Fibroblast of skin of left biceps (primary cell): ENCODE measurements around the gene TENM3.
A peak's percentile ranks its signal among the peaks of the same experiment; 100 is the strongest.
"Not testable (repeated sequence)": the region's sequence is repeated elsewhere in the genome, so short reads cannot be mapped to it uniquely, and the experiment has no call there.

Experiments
- DNase-seq, 2 experiments: peaks; one replicate each; pipeline ENCODE4 v3.0.0-alpha.2; 2013; ENCODE audit warnings: low read depth in 2 of 2

Gene TENM3

DNA sequence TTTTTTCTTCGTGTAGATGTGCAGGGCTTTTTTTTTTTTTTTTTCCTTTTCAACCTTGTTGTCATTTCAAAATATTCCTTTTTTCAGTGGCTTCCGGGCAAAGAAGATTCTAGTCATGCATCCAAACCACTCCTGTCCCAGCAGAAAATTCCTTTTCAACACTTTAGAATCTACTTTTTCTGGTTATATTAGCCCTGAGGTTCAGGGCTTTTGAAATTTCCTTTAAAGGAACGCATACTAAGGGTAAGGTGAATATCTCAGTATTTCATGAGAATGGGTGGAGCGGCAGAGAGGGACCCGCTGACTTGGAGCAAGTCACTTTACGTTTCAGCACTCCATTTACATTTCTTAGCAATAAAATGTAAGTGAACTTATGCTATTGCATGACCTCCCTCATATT, 15.6 kb upstream of the TENM3 start:
- no peak for DNase-seq

DNA sequence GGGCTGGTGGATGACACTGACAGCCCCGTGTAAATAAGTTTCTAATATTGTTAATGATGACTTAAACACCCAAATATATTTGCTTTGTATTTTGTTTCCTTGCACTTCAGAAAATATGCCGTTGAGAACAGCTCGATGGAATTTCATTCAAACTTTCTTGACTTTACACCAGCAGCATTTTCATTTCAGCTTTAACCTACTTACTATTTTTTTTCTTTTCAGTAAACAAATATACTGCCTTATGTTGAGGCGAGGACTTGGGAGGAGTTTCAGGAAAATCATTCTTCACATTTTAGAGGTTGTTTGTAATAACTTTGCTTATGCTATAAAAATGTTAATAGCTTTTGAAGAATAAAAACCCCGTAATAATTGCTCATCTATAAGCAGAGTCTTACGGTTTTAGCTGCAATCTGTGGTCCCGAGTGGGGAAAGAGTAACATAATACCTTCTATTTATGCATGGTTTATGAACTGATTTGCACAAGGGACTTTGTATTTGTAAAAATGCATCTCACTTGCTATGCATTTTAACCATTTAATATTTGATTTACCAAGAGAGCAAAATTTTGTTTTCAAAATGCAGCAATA, 14.1 kb upstream of the TENM3 start:
- DNase-seq = no peak

- DNase-seq = no peak
Measured at GRCh38 chr4:182230256-182230655, 12.9 kb upstream of the TENM3 start.

- DNase-seq = peak in 1 of 2 experiments; percentile 28
Measured at GRCh38 chr4:182231080-182231479, 12.1 kb upstream of the TENM3 start.

DNA sequence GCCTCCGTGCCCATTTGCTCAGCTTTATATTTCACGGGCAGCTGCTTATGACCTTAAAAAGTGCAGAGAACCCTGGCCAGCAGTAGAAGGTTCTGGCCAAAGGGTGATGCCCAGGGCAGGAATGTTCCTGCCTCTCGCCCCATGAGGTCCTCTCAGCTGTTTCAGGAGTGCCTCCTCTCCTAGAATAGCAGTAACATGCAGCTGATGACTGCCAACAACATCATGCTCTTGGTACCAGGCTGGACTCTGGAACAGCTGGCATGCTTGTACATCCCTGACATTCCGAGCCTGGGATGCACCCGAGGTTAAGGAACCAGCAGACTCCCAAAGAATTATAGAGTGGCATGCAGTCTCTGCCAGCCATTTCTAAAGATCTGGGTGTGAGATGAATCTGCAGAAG, 11.7 kb upstream of the TENM3 start:
- DNase-seq = no peak

- no peak for DNase-seq
Measured at GRCh38 chr4:182233310-182234090, 9.7 kb upstream of the TENM3 start.

DNA sequence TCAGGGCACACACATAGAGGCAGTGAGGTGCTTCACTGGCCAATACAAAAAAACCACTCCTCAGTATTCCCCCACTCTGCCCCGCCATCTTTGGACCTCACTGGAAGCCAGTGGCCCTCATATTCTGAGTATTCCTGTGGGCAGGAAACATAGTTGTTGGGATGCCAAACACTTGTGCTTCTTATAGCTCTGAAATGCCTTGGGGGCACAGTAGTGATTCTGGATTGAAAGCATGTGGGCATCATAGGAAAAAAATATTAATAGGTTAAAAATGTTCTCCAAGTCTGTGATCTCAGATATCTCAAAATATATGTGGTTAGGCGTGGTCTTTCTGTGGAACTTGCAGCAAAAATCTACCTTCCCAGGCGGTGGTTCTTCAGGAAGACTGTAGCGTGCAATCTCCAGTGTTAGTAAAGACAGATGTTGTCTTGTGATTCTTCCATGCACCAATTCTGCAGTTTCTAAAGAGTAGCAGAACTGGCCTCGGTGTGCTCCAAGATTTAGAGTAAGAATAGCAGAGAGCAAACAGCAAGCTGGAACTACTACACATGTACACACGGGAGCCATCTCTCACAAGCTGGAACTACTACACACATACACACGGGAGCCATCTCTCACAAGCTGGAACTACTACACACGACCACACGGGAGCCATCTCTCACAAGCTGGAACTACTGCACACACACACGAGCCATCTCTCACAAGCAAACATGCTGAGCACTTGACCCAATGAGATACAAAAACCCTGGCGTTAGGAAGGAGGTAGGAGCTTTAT, 8.0 kb upstream of the TENM3 start:
- no peak for DNase-seq

DNA sequence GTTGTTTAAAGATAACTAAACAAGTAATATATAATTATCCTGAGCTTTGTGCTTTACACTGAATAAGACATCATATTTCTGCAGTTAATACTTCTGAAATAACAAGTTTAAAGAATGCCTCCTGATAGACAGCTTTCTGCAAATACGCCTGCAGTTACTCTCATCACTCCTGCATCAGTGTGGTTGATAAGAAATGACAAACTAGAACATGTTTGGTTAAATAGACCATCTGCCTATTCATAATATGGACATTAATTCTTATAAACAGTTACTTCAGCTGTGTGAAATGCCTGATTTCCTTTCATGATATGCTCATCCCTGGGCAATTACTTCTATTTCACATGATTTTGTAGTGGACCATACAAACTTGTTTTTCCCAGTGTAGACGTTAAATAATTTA, 7.0 kb upstream of the TENM3 start:
- DNase-seq = no peak

DNA sequence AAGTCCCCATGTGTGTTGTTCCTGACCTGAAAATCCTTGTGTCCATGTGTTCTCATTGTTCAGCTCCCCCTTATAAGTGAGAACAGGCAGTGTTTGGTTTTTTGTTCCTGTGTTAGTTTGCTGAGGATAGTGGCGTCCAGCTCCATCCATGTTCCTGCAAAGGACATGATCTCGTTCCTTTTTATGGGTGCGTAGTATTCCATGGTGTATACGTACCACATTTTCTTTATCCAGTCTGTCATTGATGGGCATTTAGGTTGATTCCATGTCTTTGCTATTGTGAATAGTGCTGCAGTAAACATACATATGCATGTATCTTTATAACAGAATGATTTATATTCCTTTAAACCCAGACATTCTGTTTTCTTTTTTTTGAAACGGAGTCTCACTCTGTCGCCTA, 6.2 kb upstream of the TENM3 start:
- DNase-seq = not testable (repeated sequence)

DNA sequence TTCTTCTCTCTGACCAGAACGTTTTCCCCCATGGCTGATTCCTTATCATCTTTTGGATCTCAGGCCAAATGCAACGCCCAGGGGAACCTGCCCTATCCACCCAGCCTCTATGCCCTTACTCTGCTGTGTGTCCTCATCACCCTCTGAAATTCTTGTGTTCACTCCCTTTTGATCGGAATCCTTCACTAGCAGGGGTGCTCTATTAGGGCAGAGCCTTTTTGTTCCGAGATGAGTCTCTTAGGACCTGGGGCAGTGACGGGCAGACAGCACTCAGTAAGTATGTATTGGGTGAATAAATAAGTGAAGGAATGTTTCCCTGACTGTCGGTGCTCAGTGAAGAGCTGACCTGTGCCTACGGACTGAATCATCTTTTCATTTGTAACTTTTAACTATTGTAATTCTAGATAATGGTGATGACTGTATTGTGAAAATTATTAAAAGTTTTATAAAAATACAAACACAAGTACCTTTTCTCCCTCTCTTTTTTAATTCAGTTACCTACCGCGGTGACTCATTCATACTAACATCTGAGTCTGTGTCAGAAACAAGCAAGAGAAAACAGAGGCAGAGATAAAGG, 4.8 kb upstream of the TENM3 start:
- DNase-seq = no peak

DNA sequence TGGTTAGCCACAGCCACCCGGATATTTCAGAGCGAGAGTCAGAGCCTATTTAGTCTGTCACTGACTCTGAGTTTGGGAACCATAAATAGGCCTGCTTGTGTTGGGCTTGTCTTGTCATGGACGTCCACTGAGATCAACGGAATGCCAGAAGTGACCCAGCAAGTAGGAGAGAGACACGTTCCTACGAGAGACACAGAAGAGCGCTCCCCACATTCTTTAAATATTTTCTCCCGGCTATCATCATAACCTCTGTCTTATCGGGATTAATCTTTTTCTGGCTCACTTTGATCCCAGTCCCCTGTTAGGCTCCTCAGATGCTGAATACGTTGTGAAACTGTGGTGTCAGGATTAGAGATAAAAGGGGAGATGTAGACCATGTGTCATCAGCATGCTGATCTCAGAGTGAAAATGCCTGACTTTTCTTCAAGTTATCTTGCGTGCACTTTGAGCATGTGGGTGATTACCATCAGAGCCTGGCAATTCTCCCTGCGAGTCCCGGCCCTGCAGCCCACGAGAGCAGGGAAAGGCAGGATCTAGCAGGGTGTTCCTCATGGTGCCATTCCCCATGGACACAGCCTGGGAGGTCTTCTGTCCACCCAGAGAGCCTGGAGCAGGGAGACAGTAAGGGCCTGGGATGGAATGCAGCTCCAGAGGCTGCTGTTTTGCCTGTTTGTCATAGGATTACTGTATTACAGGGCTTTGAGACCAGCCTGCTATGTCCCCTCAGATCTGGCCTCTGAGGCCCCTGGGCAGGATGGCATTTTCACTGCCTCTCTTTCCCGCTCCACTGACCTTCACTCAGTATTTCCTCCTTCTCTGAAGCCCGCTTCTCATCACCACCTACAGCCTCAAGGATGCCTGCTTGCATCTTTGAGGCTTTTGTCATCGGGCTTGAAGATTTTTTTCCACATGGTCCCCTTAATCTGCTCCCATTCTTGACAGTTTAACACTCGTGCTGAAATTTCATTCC, 2.8 kb upstream of the TENM3 start:
- DNase-seq = peak; percentile 76 to 87

- DNase-seq = not testable (repeated sequence)
Measured at GRCh38 chr4:182242260-182242659, 942 bp upstream of the TENM3 start.

DNA sequence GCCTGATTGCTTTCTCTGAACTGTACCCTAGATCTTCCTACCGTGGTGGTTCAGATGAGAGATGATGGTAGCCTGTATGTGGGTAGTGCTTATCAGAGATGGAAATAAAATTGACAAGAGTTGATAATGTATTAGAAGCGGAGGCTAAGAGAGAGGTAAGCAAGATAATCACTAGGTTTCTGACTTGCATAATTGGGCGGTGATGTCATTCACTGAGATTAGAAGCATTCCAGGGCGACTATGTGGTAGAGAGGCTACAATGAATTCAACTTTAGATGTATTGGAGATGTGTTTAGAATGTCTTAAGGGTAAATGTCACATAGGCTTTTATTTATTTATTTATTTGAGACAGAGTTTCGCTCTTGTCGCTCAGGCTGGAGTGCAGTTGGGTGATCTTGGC, 415 bp upstream of the TENM3 start:
- no peak for DNase-seq

DNA sequence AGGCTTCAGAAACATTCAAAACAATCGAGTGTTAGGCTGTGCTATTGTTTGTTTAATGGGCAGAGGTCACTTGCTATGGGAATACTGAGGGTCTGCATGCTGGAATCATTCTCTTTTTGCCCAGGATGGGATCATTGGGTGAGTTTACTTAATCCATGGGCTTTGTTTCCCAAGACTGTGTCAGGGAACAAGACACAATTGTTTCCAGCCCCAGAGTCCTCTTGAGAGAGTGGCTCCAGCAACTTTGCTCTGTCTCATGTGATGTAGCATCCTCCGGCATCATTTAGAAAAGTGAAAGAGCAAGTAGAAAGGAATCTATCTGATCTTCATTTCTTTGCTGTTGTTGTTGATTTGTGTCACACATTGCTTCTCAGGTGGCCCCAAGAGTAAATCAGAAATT, 1.8 kb downstream of the TENM3 start:
- no peak for DNase-seq

- peak in 1 of 2 experiments; percentile 49 for DNase-seq
Measured at GRCh38 chr4:182245541-182246215, 2.5 kb downstream of the TENM3 start.

DNA sequence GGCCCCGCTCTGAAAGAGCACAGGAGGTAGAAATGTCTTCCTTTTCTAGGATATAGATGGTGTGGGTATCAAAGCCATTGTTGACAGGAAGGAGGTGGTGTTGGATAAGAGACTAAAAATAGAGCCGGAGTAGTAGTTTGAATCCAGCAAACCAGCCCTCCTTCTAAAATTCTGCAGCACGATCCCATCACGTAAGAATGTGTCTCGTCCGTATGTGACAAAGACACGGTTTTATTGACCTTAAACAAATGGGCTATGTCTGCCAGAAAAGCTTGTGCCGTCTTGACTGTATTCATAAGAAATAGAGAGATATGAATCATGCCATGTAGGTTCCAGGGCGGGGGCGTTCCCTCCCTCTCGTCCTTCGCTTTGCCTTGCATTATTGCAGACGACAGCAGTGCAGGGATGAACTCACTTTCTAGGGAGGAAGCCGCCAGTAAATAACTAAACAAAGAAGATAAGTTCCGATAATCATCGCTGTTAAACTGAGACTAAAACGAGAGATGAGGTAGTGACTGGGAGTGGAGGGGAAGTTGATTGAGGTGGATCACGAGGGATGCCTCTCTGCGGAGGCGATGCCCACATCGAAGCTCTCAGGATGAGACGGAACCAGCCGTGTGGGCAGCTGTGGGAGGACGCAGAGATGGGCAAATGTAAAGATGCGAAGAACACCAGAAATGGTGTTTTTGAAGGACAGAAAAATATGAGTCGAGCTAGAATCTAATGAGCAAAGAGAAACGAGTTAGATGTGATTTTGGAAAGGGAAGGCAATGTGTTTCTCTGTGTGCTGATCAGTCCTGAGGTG, 3.4 kb downstream of the TENM3 start:
- no peak for DNase-seq

DNA sequence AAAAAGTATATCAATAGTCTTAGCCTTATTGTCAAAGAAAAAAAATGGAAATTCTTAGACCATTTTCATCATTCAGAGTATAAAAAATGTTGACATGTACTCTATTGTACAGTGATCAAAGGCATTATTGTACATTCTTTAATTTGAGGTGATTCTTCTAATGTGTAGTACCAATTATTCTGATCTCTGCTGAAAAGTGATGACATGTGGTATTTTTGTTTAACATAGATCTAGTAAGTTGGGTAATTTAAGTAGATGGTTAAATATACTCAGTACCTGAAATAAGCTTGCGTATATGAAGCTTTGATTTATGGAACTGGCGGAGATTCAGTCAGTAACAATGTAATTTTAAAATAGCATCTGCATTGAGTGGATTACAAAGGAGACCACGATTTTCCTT, 5.1 kb downstream of the TENM3 start:
- no peak for DNase-seq

GRCh38 chr4:182250446-182250845, 7.2 kb downstream of the TENM3 start:
- DNase-seq = no peak

GRCh38 chr4:182251116-182251515, 7.9 kb downstream of the TENM3 start:
- no peak for DNase-seq

- DNase-seq = no peak
Measured at GRCh38 chr4:182252220-182252619, 9.0 kb downstream of the TENM3 start.
